Stomach smooth muscle (tissue), 2 donors: ENCODE data around the gene MARVELD3.
"Not testable (repeated sequence)": the region's sequence is repeated elsewhere in the genome, so short reads cannot be mapped to it uniquely, and the experiment has no call there.

Experiments used
- H3K27ac ChIP-seq: one replicate; pipeline ENCODE4 v1.7.0; 2013; ENCODE audit warnings: mild to moderate bottlenecking, low read length, inconsistent platforms
- H3K27me3 ChIP-seq, 2 donors: one replicate each; pipeline ENCODE4 v1.7.0; 2013; ENCODE audit warnings: low read length in 2 of 2; ENCODE audit not compliant: insufficient read depth in 2 of 2, control insufficient read depth in 1 of 2
- H3K36me3 ChIP-seq, 2 donors: one replicate each; pipeline ENCODE4 v1.7.0; 2013; ENCODE audit warnings: low read length in 2 of 2; ENCODE audit not compliant: control insufficient read depth in 2 of 2, insufficient read depth in 2 of 2
- H3K4me1 ChIP-seq: one replicate; pipeline ENCODE4 v1.7.0; 2013; ENCODE audit warnings: low read length; ENCODE audit not compliant: control insufficient read depth, insufficient read depth
- H3K4me3 ChIP-seq, 2 donors: one replicate each; pipeline ENCODE4 v1.7.0; 2013; ENCODE audit warnings: low read length in 2 of 2
- H3K9ac ChIP-seq, 2 donors: one replicate each; pipeline ENCODE4 v1.7.0; 2013; ENCODE audit warnings: low read length in 2 of 2, mild to moderate bottlenecking in 1 of 2
- H3K9me3 ChIP-seq, 2 donors: one replicate each; pipeline ENCODE4 v1.7.0; 2013; ENCODE audit warnings: low read length in 2 of 2; ENCODE audit not compliant: control insufficient read depth in 2 of 2
- donor health status: healthy.
- donor health status: Pancreatic carcinoma.

The MARVELD3 gene

DNA sequence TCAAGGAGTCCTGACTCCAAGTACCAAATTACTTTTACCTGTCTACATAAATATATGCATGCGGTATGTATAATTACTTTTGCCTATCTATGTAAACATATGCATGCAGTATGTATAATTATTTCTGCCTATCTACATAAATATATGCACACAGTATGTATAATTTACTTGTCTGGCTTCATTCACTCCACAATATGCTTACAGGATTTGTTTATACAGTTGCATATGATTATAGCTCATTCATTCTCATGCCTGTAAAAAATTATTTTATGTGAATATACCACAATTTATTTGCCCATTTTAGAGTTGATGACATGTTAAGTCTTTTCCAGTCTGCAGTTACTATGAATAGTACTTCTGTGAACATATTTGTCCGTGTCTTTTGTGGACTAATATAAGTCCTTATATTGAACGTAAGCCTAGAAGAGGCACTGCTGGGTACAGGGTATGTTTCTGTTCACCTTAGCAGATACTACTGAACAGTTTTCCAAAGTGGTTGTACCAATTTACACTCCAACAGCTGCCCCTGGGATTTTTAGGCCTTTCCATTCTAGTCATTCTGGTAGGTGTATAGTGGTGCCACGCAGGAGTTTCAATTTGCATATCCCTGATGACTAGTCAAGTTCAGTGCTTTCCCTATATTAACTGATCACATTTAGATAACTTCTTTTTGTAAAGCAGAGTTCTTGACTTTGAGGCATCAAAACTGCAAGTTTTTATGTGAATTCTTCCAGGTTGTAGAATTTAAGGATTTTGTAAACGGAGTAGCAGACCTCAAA is 47.0 kb downstream of the MARVELD3 start:
- H3K4me1 ChIP-seq = no peaks in the 10 kb centered on the region
- H3K9me3 ChIP-seq = no peaks in the 10 kb centered on the region
- peaks cover 36 to 49% of the 10 kb centered on the region in 2 donors for H3K36me3 ChIP-seq
- no peak overlapping the region for H3K9ac ChIP-seq
- H3K4me3 ChIP-seq = no peak overlapping the region
- H3K27me3 ChIP-seq = no peaks in the 10 kb centered on the region
- no peak overlapping the region for H3K27ac ChIP-seq

- H3K9me3 ChIP-seq = no peaks in the 10 kb centered on the region
- no peak overlapping the region for H3K27ac ChIP-seq
- H3K27me3 ChIP-seq = no peaks in the 10 kb centered on the region
- peaks cover 37 to 51% of the 10 kb centered on the region in 2 donors for H3K36me3 ChIP-seq
- no peak overlapping the region for H3K4me3 ChIP-seq
- no peaks in the 10 kb centered on the region for H3K4me1 ChIP-seq
- no peak overlapping the region for H3K9ac ChIP-seq
Observed at GRCh38 chr16:71673582-71673973, 47.6 kb downstream of the MARVELD3 start.

GRCh38 chr16:71674229-71674628 is 48.2 kb downstream of the MARVELD3 start:
- Histone ChIP-seq H3K36me3 (peaks cover 34 to 45% of the 10 kb centered on the region in 2 donors), H3K9me3 (no peaks in the 10 kb centered on the region)

DNA sequence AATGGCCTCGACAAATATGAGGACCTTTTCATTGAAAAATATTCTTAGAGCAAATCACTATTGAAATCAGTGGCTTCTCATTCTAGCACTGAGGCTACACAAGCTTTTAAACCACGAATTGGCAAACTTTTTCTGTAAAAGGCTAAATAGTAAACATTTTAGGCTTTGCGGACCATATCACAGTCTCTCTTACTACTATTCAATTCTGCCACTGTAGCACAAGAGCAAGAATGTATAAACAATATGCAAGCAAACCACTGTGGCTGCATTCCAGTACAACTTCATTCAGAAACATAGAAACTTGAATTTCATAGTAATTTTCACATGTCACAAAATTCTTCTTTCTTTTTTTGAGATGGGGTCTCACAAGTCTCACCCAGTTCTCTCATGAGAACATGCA is 49.4 kb downstream of the MARVELD3 start:
- Histone ChIP-seq H3K4me3 (no peak overlapping the region), H3K27ac (no peak overlapping the region), H3K27me3 (no peaks in the 10 kb centered on the region), H3K9me3 (no peaks in the 10 kb centered on the region), H3K36me3 (peaks cover 26 to 41% of the 10 kb centered on the region in 2 donors), H3K9ac (no peak overlapping the region), H3K4me1 (no peaks in the 10 kb centered on the region)

More at GRCh38 chr16:71674229-71674628, 48.2 kb downstream of the MARVELD3 start:
- H3K4me3 ChIP-seq = no peak overlapping the region
- H3K9ac ChIP-seq = no peak overlapping the region
- no peaks in the 10 kb centered on the region for H3K27me3 ChIP-seq
- H3K27ac ChIP-seq = no peak overlapping the region
- H3K4me1 ChIP-seq = no peaks in the 10 kb centered on the region

DNA sequence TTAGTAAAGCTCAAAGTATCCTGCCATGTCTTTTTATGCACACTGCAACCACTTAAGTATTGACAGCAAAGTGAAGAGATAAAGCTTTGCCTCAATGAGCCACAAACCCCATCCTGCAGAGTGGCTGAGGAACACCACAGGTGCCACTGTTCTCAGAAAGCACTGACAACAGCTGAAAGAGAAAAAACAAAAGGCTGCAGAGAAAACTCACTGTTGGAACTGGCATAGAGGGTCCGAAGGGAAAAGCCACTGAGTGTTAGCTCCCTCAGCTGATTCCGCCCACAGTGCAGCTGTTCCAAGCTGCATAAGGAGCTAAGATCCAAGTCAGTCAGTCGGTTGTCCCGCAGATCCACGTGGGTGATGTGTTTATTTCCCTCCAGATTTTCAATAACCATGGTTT is 50.3 kb downstream of the MARVELD3 start:
- H3K9me3 ChIP-seq = no peaks in the 10 kb centered on the region
- H3K9ac ChIP-seq = no peak overlapping the region
- H3K36me3 ChIP-seq = peaks cover 21 to 39% of the 10 kb centered on the region in 2 donors
- H3K4me3 ChIP-seq = no peak overlapping the region
- no peaks in the 10 kb centered on the region for H3K4me1 ChIP-seq
- no peaks in the 10 kb centered on the region for H3K27me3 ChIP-seq
- H3K27ac ChIP-seq = no peak overlapping the region

GRCh38 chr16:71681360-71681759 is 55.4 kb downstream of the MARVELD3 start:
- Histone ChIP-seq H3K27ac (no peak overlapping the region), H3K36me3 (peaks cover 13 to 18% of the 10 kb centered on the region in 2 donors), H3K4me1 (no peaks in the 10 kb centered on the region), H3K9me3 (no peaks in the 10 kb centered on the region), H3K27me3 (no peaks in the 10 kb centered on the region), H3K9ac (no peak overlapping the region), H3K4me3 (no peak overlapping the region)

DNA sequence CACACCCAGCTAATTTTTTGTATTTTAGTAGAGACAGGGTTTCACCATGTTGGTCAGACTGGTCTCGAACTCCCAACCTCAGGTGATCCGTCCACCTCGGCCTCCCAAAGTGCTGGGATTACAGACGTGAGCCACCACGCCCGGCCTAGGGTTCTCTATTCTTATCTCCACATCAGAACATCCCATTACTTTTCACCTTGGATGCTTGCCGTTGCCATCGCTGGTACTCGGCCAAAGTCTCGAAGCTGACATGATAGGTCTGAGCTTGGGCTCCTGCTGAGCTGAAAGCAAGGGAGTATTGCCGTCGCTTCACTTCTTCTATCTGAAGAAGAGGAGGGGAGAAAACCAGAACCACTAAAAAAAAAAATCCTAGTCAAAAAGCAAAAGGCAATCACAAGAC is 58.3 kb downstream of the MARVELD3 start:
- H3K9me3 ChIP-seq, H3K27me3 ChIP-seq, H3K9ac ChIP-seq, H3K4me1 ChIP-seq, H3K27ac ChIP-seq, H3K4me3 ChIP-seq: not testable (repeated sequence)
- H3K36me3 ChIP-seq = peaks cover 12 to 15% of the 10 kb centered on the region in 2 donors
